Heart right ventricle (tissue), 16 donors: ENCODE data around the gene ZNF581. TPM values are rescaled to one million over a fixed set of nuclear protein-coding genes. Genes with fewer than 3 reads are reported as not detected.

Experiments used
- ATAC-seq, 8 donors: fragments of 200-7000 bp; cut with Tn5 transposase; one replicate each; pipeline ENCODE4 v1.9.1; 2020; ENCODE audit warnings: mild to moderate bottlenecking in 8 of 8, moderate library complexity in 8 of 8, moderate number of reproducible peaks in 1 of 8
- DNase-seq, 2 donors: peaks; one replicate each; pipeline ENCODE4 v3.0.0-alpha.2; 2020
- H3K27ac ChIP-seq, 10 donors: fragments of 200-600 bp; sonication (generic) in 2 of 10; one replicate each; pipeline versions ENCODE4 v1.5.0 to v1.8.0; 2020 to 2022; ENCODE audit warnings: mild to moderate bottlenecking in 3 of 10
- H3K27me3 ChIP-seq, 7 donors: fragments of 200-600 bp; one replicate each; pipeline ENCODE4 v1.8.0; 2021 to 2022; ENCODE audit warnings: mild to moderate bottlenecking in 2 of 7
- H3K36me3 ChIP-seq, 9 donors: fragments of 200-600 bp; sonication (generic) in 1 of 9; one replicate each; pipeline versions ENCODE4 v1.5.0 to v1.8.0; 2020 to 2022; ENCODE audit warnings: mild to moderate bottlenecking in 2 of 9
- H3K4me1 ChIP-seq, 9 donors: fragments of 200-600 bp; sonication (generic) in 1 of 9; one replicate each; pipeline versions ENCODE4 v1.5.0 to v1.8.0; 2020 to 2022; ENCODE audit warnings: mild to moderate bottlenecking in 4 of 9
- H3K4me3 ChIP-seq, 10 donors: fragments of 200-600 bp; sonication (generic) in 2 of 10; one replicate each; pipeline versions ENCODE4 v1.5.0 to v1.8.0; 2020 to 2022; ENCODE audit warnings: mild to moderate bottlenecking in 7 of 10, moderate library complexity in 2 of 10
- H3K9me3 ChIP-seq, 11 donors: fragments of 200-600 bp in 10 of 11; sonication (generic) in 2 of 11; one replicate each; pipeline versions ENCODE4 v1.5.0 to v1.8.0; 2013 to 2022; ENCODE audit warnings: mild to moderate bottlenecking in 2 of 11, control low read depth in 1 of 11, moderate library complexity in 1 of 11
- CTCF ChIP-seq, 9 donors: fragments of 200-600 bp; sonication (generic) in 2 of 9; IDR thresholded peaks; one replicate each; pipeline versions ENCODE4 v1.5.0 to v1.8.0; 2021 to 2022; ENCODE audit warnings: antibody characterized with exemption in 9 of 9, mild to moderate bottlenecking in 5 of 9, moderate library complexity in 1 of 9
- WGBS, 2 donors: extraction: QIAGEN DNeasy Blood & Tissue Kit; methylation state at CpG; one replicate each; pipeline ENCODE4 v1.1.7; 2013; ENCODE audit warnings: inconsistent platforms in 1 of 2; 5-methylcytosine and 5-hydroxymethylcytosine counted together
- intact Hi-C, 10 donors: fragments of 100-400 bp; cut with DNase I; formaldehyde crosslinking; loops; one replicate each; pipeline versions ENCODE4 v1.11.1 to v1.14.2; 2022
- polyA plus RNA-seq, 2 donors: library from polyadenylated mRNA; stranded (reverse); fragments of 200-250 nt; gene quantifications; one replicate each; pipeline ENCODE4 v1.2.3, GENCODE V29; 2013
- total RNA-seq, 10 donors: library from RNA; stranded (reverse); fragmentation: NEBNext Ultra II Directional in 3 of 10; extraction: Animal tissue kit (Norgen Biotek cat#: 25700) in 3 of 10; gene quantifications; one replicate each; pipeline versions ENCODE4 v1.2.1 to v1.2.4, GENCODE V29; 2021 to 2023
- donor health status: Arrhythmogenic right ventricular cardiomyopathy.
- donor health status: ischemic (EF 13 %, LVEDD 7.1; RV severe dilation, severe dysfunction).
- donor health status: healthy with polysubstance abuse.
- donor health status: DM: no; HTN: yes; CAD: no.
- donor health status: DM: no; HTN: no; CAD: no.
- donor health status: ischemic (EF 25% LVEDD 6.9; RV normal size, moderate dysfunction).
- donor health status: ischemic (EF 25% LVEDD 5.7; RV mildly dilated, moderate dysfunction).
- donor health status: healthy.
- donor health status: DM: yes; HTN: yes; CAD: no.
- donor health status: Ischemic cardiomyopathy.
- donor health status: ischemic (EF 35%, LVEDD 5.7; RV mildly dilated, moderate dysfunction).
- donor health status: nonischemic (EF 11% LVEDD 7.7; RV severe dilation, severe dysfunction).
- donor health status: DM: yes; HTN: yes; CAD: no.
- donor health status: PGD.
- donor health status: ischemic (EF 29% LVEDD 5.4; RV normal size, mild dysfunction).
- donor health status: nonischemic (EF 23%, LVEDD 6.1; RV moderate dilation, normal function).

The ZNF581 gene
- total and polyA plus RNA-seq, 12 donors: 4.0 to 15.6 (median 6.5) TPM

- H3K4me1 ChIP-seq: peaks cover 4 to 50% (median 38%) of the 10 kb centered on the region in 9 donors
- intact Hi-C loops: loop anchor here in 1 of 10 donors (10.0 kb wide), 1 partner anchor 88 kb away; no protein-coding TSS in a partner anchor
- ATAC-seq: no peak
- no peaks in the 10 kb centered on the region for H3K9me3 ChIP-seq
- no peak overlapping the region for H3K4me3 ChIP-seq
- TF ChIP-seq CTCF (IDR thresholded peaks at IDR 0.05): no peak
- H3K36me3 ChIP-seq: peaks cover 0 to 19% (median 0%) of the 10 kb centered on the region in 9 donors
- H3K27ac ChIP-seq: peak overlapping the region in 2 of 10 donors; percentile 97 to 100
- H3K27me3 ChIP-seq: no peaks in the 10 kb centered on the region
- 92% methylated on average over 56 to 60 of the region's 60 CpGs for WGBS, 2 donors
- no peak for DNase-seq
These were observed 41.1 kb upstream of the ZNF581 start for GRCh38 chr19:55602104-55603001.

- peaks cover 4 to 55% (median 37%) of the 10 kb centered on the region in 9 donors for H3K4me1 ChIP-seq
- no peak for ATAC-seq
- H3K9me3 ChIP-seq: no peaks in the 10 kb centered on the region
- H3K36me3 ChIP-seq: peaks cover 0 to 22% (median 0%) of the 10 kb centered on the region in 9 donors
- intact Hi-C loops: loop anchor here in 1 of 10 donors (10.0 kb wide), 1 partner anchor 88 kb away; no protein-coding TSS in a partner anchor
- no peak for DNase-seq
- no peak overlapping the region for H3K4me3 ChIP-seq
- 91 to 92% methylated on average over 21 of the region's 21 CpGs for WGBS, 2 donors
- H3K27me3 ChIP-seq: no peaks in the 10 kb centered on the region
- H3K27ac ChIP-seq: no peak overlapping the region
- no peak for TF ChIP-seq CTCF (IDR thresholded peaks at IDR 0.05)
These were observed 40.3 kb upstream of the ZNF581 start for GRCh38 chr19:55603115-55603514.

GRCh38 chr19:55603581-55604292 is 39.7 kb upstream of the ZNF581 start:
- no peak for TF ChIP-seq CTCF (IDR thresholded peaks at IDR 0.05)
- peaks cover 4 to 51% (median 31%) of the 10 kb centered on the region in 9 donors for H3K4me1 ChIP-seq
- no peaks in the 10 kb centered on the region for H3K9me3 ChIP-seq
- ATAC-seq: no peak
- H3K4me3 ChIP-seq: peak overlapping the region in 5 of 10 donors; percentile 74 to 85 (median 83)
- DNase-seq: no peak
- peaks cover 0 to 26% (median 0%) of the 10 kb centered on the region in 9 donors for H3K36me3 ChIP-seq
- H3K27me3 ChIP-seq: no peaks in the 10 kb centered on the region
- intact Hi-C loops: loop anchor here in 1 of 10 donors (10.0 kb wide), 1 partner anchor 89 kb away; no protein-coding TSS in a partner anchor
- H3K27ac ChIP-seq: peak overlapping the region in 7 of 10 donors; percentile 95 to 98 (median 96)
- WGBS, 2 donors: 74 to 75% methylated on average over 22 of the region's 22 CpGs

DNA sequence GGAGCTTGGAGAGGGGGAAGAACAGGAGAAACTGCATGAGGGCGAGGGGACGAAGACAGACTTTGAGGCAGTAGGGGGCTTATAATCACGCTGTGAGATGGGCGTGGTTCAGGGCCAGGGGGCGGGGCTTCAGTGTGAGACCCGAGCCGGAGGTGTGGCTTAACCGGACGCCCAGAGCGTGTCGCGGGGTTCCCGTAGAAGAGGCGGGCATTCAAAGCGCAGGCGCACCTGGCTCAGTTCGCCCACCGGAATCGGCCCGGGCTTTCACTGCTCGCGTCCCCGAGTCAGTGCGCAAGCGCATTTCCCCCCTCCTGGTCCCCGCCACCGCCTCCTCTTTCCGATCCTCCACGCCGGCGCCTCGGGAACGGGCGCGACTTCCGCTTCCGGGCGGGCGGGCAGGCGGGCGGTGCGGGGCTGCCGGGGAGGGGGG is 38.2 kb upstream of the ZNF581 start:
- 0 to 1% methylated on average over 32 to 41 of the region's 43 CpGs for WGBS, 2 donors
- Histone ChIP-seq H3K36me3 (peaks cover 0 to 41% (median 7%) of the 10 kb centered on the region in 9 donors), H3K4me1 (peaks cover 4 to 49% (median 30%) of the 10 kb centered on the region in 9 donors), H3K4me3 (peak overlapping the region; percentile 51 to 85 (median 77)), H3K27me3 (no peaks in the 10 kb centered on the region), H3K27ac (peak overlapping the region; percentile 84 to 98 (median 96)), H3K9me3 (peaks cover 0 to 4% (median 0%) of the 10 kb centered on the region in 11 donors)
- no peak for TF ChIP-seq CTCF (IDR thresholded peaks at IDR 0.05)
- intact Hi-C loops: loop anchor here in 4 of 10 donors (1.0 to 10.0 kb wide), 3 partner anchors 88 to 90 kb away; no protein-coding TSS in a partner anchor
- peak; percentile 98 for DNase-seq
- ATAC-seq: peak; percentile 86 to 93 (median 89)
